Naive thymus-derived CD4-positive, alpha-beta T cell (primary cell): Measurements from ENCODE around the gene GARNL3. TPM values are rescaled to one million over a fixed set of nuclear protein-coding genes. Genes with fewer than 3 reads are reported as not detected.

Source experiments
- ATAC-seq: fragments of 150-1000 bp; cut with Tn5 transposase; 2 replicates; pipeline ENCODE4 v1.10.0; 2021; ENCODE audit warnings: mild to moderate bottlenecking, moderate library complexity
- CTCF ChIA-PET: fragments of 350-600 bp; sonication (Branson Sonifier 250); formaldehyde crosslinking; loops from one replicate; lab custom pipeline; 2021; ENCODE audit warnings: antibody characterized with exemption; lab: Charles Lee
- POLR2A ChIA-PET: fragments of 350-600 bp; sonication (Branson Sonifier 250); formaldehyde crosslinking; loops from one replicate; lab custom pipeline; 2021; ENCODE audit warnings: antibody characterized with exemption, inconsistent platforms; lab: Charles Lee
- DNase-seq, 9 donors: peaks; one replicate each; pipeline versions ENCODE4 v3.0.0 to v3.0.0-alpha.2; 2020 to 2022; ENCODE audit warnings: mixed read lengths in 1 of 9
- H3K27ac ChIP-seq: one replicate; pipeline ENCODE4 v1.7.0; 2013; ENCODE audit warnings: mild to moderate bottlenecking, low read depth, low read length, moderate library complexity
- H3K27me3 ChIP-seq, 2 donors: one replicate each; pipeline ENCODE4 v1.7.0; 2013; ENCODE audit warnings: low read length in 2 of 2, mild to moderate bottlenecking in 2 of 2, moderate library complexity in 2 of 2; ENCODE audit not compliant: control insufficient read depth in 2 of 2, insufficient read depth in 2 of 2
- H3K36me3 ChIP-seq, 3 experiments: 1 replicate in 2 of 3; 2 replicates in 1 of 3; pipeline ENCODE4 v1.7.0; 2013; ENCODE audit warnings: low read length in 3 of 3, mild to moderate bottlenecking in 3 of 3, moderate library complexity in 1 of 3; ENCODE audit not compliant: insufficient read depth in 3 of 3, control insufficient read depth in 2 of 3
- H3K4me1 ChIP-seq, 2 donors: one replicate each; pipeline ENCODE4 v1.7.0; 2013; ENCODE audit warnings: low read length in 2 of 2, mild to moderate bottlenecking in 2 of 2, moderate library complexity in 1 of 2; ENCODE audit not compliant: control insufficient read depth in 2 of 2, insufficient read depth in 2 of 2
- H3K4me3 ChIP-seq: 2 replicates; pipeline ENCODE4 v1.7.0; 2013; ENCODE audit warnings: mild to moderate bottlenecking, low read length
- H3K9me3 ChIP-seq, 3 experiments: 1 replicate in 2 of 3; 2 replicates in 1 of 3; pipeline ENCODE4 v1.7.0; 2013; ENCODE audit warnings: low read length in 3 of 3; ENCODE audit not compliant: control insufficient read depth in 2 of 3
- H3K27ac Mint-ChIP-seq, 9 donors: one replicate each; pipeline ENCODE4 v1.8.0; 2020 to 2022; ENCODE audit warnings: mixed read lengths in 9 of 9, mild to moderate bottlenecking in 8 of 9, moderate library complexity in 5 of 9, inconsistent platforms in 2 of 9
- H3K27me3 Mint-ChIP-seq, 5 donors: one replicate each; pipeline ENCODE4 v1.8.0; 2021 to 2022; ENCODE audit warnings: mixed read lengths in 5 of 5, mild to moderate bottlenecking in 1 of 5
- H3K36me3 Mint-ChIP-seq, 5 donors: one replicate each; pipeline ENCODE4 v1.8.0; 2020 to 2022; ENCODE audit warnings: mixed read lengths in 5 of 5, mild to moderate bottlenecking in 3 of 5, inconsistent platforms in 1 of 5
- H3K4me1 Mint-ChIP-seq, 7 donors: one replicate each; pipeline ENCODE4 v1.8.0; 2020 to 2022; ENCODE audit warnings: mixed read lengths in 7 of 7, mild to moderate bottlenecking in 3 of 7, inconsistent platforms in 1 of 7
- H3K4me3 Mint-ChIP-seq, 10 donors: one replicate each; pipeline ENCODE4 v1.8.0; 2020 to 2022; ENCODE audit warnings: mild to moderate bottlenecking in 10 of 10, mixed read lengths in 10 of 10, moderate library complexity in 6 of 10, inconsistent platforms in 2 of 10
- H3K9me3 Mint-ChIP-seq, 11 donors: one replicate each; pipeline ENCODE4 v1.8.0; 2020 to 2022; ENCODE audit warnings: mixed read lengths in 11 of 11, mild to moderate bottlenecking in 4 of 11, inconsistent platforms in 1 of 11, moderate library complexity in 1 of 11
- intact Hi-C, 2 donors: fragments of 100-400 bp; cut with micrococcal nuclease; formaldehyde crosslinking; loops; one replicate each; pipeline ENCODE4 v1.15.1; 2023
- polyA plus RNA-seq, 2 donors: library from polyadenylated mRNA; unstranded; fragments of 300-500 nt; fragmentation: Illumina TruSeq; gene quantifications; one replicate each; pipeline ENCODE4 v1.2.3, GENCODE V29; 2021
- total RNA-seq, 6 experiments: library from RNA in 5 of 6; stranded (reverse) in 5 of 6; gene quantifications; 1 replicate in 5 of 6; 2 replicates in 1 of 6; pipeline ENCODE4 v1.2.3 and lab custom pipeline; 2021 to 2026

GARNL3 gene
- total and polyA plus RNA-seq, 7 experiments from 2014 or later = 0.85 to 4.1 (median 2.6) TPM; not detected in 1

GRCh38 chr9:127356906-127357305 lies 92.3 kb downstream of the GARNL3 start:
- Histone ChIP-seq H3K36me3 (no peaks in the 10 kb centered on the region), H3K27ac (no peak overlapping the region), H3K4me1 (no peaks in the 10 kb centered on the region), H3K9me3 (no peaks in the 10 kb centered on the region), H3K27me3 (peaks cover 0 to 3% of the 10 kb centered on the region in 2 donors), H3K4me3 (no peak overlapping the region)
- POLR2A ChIA-PET = no interaction called here
- H3K36me3 Mint-ChIP-seq = peaks cover 0 to 22% (median 0%) of the 10 kb centered on the region in 5 donors
- peak in 1 of 9 donors; percentile 13 for DNase-seq
- H3K4me1 Mint-ChIP-seq = peaks cover 0 to 8% (median 0%) of the 10 kb centered on the region in 7 donors
- H3K27ac Mint-ChIP-seq = no peak overlapping the region
- peaks cover 30 to 68% (median 55%) of the 10 kb centered on the region in 5 donors for H3K27me3 Mint-ChIP-seq
- CTCF ChIA-PET = interaction anchor here (0.9 kb wide), 1 partner anchor 12 kb away, joined by 3 read pairs; no protein-coding TSS in a partner anchor
- no peaks in the 10 kb centered on the region for H3K9me3 Mint-ChIP-seq
- intact Hi-C loops = no loop called here
- no peak overlapping the region for H3K4me3 Mint-ChIP-seq
- ATAC-seq = no peak

DNA sequence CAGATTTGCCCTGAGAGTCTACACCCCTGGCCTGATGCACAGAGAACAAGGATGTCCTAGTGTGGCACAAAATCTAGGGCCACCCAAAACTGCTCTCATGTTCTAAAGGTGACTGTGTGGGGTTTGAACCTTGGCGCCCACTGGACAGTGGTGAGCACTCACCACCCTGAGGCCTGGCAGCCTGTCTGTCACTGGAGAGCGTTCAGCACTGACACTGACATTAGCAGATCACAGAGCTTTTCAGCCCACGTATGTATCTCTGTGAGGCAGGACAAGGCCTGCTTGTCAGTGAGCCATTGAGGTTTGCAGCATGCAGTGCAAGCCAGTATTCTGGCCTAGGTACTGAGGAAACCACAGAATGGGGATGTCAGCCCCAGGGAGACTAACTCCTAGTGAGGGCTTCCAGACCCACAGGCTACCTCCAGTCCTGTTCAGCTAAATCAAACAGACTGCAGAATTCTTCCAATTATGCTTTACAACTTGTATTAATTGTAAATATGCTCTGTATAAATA lies 93.5 kb downstream of the GARNL3 start:
- ATAC-seq (no peak), DNase-seq (peak in 1 of 9 donors; percentile 7)
- Histone ChIP-seq H3K27ac (no peak overlapping the region), H3K9me3 (no peaks in the 10 kb centered on the region), H3K27me3 (peaks cover 0 to 3% of the 10 kb centered on the region in 2 donors), H3K4me1 (no peaks in the 10 kb centered on the region), H3K4me3 (no peak overlapping the region), H3K36me3 (no peaks in the 10 kb centered on the region)
- Mint-ChIP-seq H3K4me1 (peaks cover 0 to 8% (median 0%) of the 10 kb centered on the region in 7 donors), H3K9me3 (no peaks in the 10 kb centered on the region), H3K27ac (no peak overlapping the region), H3K4me3 (no peak overlapping the region), H3K27me3 (peaks cover 30 to 65% (median 54%) of the 10 kb centered on the region in 5 donors), H3K36me3 (peaks cover 0 to 25% (median 0%) of the 10 kb centered on the region in 5 donors)
- POLR2A ChIA-PET = no interaction called here
- intact Hi-C loops = no loop called here
- CTCF ChIA-PET = no interaction called here

DNA sequence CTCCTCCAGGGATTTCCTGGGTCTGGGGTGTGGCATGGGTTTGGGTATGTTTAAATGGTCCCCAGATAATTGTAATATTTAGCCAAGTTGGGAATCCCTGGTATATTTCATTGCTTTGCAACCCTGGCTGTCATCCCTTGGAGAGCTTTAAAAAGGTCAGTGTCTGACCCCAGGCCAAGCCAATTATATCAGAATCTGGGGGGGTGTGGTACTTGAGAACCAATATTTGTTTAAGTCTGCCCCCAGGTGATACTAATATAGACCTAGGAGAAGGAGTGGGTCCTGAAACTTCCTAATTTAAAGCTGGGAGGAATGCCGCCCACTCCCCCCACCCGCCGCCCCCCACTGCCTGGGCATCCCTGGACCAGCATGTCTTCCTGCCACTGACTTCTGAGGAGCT lies 94.2 kb downstream of the GARNL3 start:
- peaks cover 34 to 65% (median 52%) of the 10 kb centered on the region in 5 donors for H3K27me3 Mint-ChIP-seq
- Histone ChIP-seq H3K9me3 (no peaks in the 10 kb centered on the region), H3K4me3 (no peak overlapping the region), H3K4me1 (no peaks in the 10 kb centered on the region), H3K27ac (no peak overlapping the region), H3K27me3 (peaks cover 0 to 4% of the 10 kb centered on the region in 2 donors), H3K36me3 (no peaks in the 10 kb centered on the region)
- peaks cover 0 to 8% (median 0%) of the 10 kb centered on the region in 7 donors for H3K4me1 Mint-ChIP-seq
- H3K27ac Mint-ChIP-seq = no peak overlapping the region
- ChIA-PET POLR2A (no interaction called here), CTCF (interaction anchor here (0.5 kb wide), 1 partner anchor 430 kb away, joined by 4 read pairs; no protein-coding TSS in a partner anchor)
- DNase-seq = no peak
- H3K9me3 Mint-ChIP-seq = no peaks in the 10 kb centered on the region
- peaks cover 0 to 25% (median 4%) of the 10 kb centered on the region in 5 donors for H3K36me3 Mint-ChIP-seq
- ATAC-seq = no peak
- intact Hi-C loops = no loop called here
- H3K4me3 Mint-ChIP-seq = no peak overlapping the region

GRCh38 chr9:127360250-127360649 lies 95.7 kb downstream of the GARNL3 start:
- Histone ChIP-seq H3K27ac (no peak overlapping the region), H3K27me3 (peaks cover 0 to 4% of the 10 kb centered on the region in 2 donors), H3K4me1 (no peaks in the 10 kb centered on the region), H3K36me3 (no peaks in the 10 kb centered on the region), H3K9me3 (no peaks in the 10 kb centered on the region), H3K4me3 (no peak overlapping the region)
- peaks cover 0 to 22% (median 4%) of the 10 kb centered on the region in 5 donors for H3K36me3 Mint-ChIP-seq
- intact Hi-C loops = no loop called here
- peaks cover 21 to 63% (median 41%) of the 10 kb centered on the region in 5 donors for H3K27me3 Mint-ChIP-seq
- ChIA-PET POLR2A (interaction anchor here (0.6 kb wide), 1 partner anchor 55 kb away, joined by 3 read pairs; no protein-coding TSS in a partner anchor), CTCF (interaction anchor here (0.8 kb wide), 1 partner anchor 37 kb away, joined by 3 read pairs; the partner anchor contains the start of gene SLC2A8)
- H3K9me3 Mint-ChIP-seq = no peaks in the 10 kb centered on the region
- H3K4me3 Mint-ChIP-seq = no peak overlapping the region
- peak in 1 of 9 donors; percentile 0 for DNase-seq
- H3K4me1 Mint-ChIP-seq = peaks cover 0 to 8% (median 0%) of the 10 kb centered on the region in 7 donors
- H3K27ac Mint-ChIP-seq = no peak overlapping the region
- ATAC-seq = no peak

- Histone ChIP-seq H3K27me3 (peaks cover 0 to 4% of the 10 kb centered on the region in 2 donors), H3K27ac (no peak overlapping the region), H3K4me1 (no peaks in the 10 kb centered on the region), H3K36me3 (no peaks in the 10 kb centered on the region), H3K9me3 (no peaks in the 10 kb centered on the region), H3K4me3 (no peak overlapping the region)
- ATAC-seq (no peak), DNase-seq (peak in 1 of 9 donors; percentile 16)
- POLR2A ChIA-PET = interaction anchor here (0.6 kb wide), 1 partner anchor 56 kb away, joined by 3 read pairs; no protein-coding TSS in a partner anchor
- intact Hi-C loops = no loop called here
- H3K27me3 Mint-ChIP-seq = peaks cover 15 to 60% (median 36%) of the 10 kb centered on the region in 5 donors
- H3K9me3 Mint-ChIP-seq = no peaks in the 10 kb centered on the region
- CTCF ChIA-PET = interaction anchor here (0.8 kb wide), 1 partner anchor 36 kb away, joined by 3 read pairs; the partner anchor contains the start of gene SLC2A8
- peaks cover 0 to 8% (median 0%) of the 10 kb centered on the region in 7 donors for H3K4me1 Mint-ChIP-seq
- H3K4me3 Mint-ChIP-seq = no peak overlapping the region
- peaks cover 0 to 16% (median 4%) of the 10 kb centered on the region in 5 donors for H3K36me3 Mint-ChIP-seq
- H3K27ac Mint-ChIP-seq = no peak overlapping the region
Measured at GRCh38 chr9:127360829-127361228, 96.3 kb downstream of the GARNL3 start.

- ChIA-PET CTCF (interaction anchor here (0.9 kb wide), 1 partner anchor 28 kb away, joined by 5 read pairs; no protein-coding TSS in a partner anchor), POLR2A (no interaction called here)
- H3K4me3 Mint-ChIP-seq = no peak overlapping the region
- peaks cover 0 to 8% (median 0%) of the 10 kb centered on the region in 7 donors for H3K4me1 Mint-ChIP-seq
- H3K27me3 Mint-ChIP-seq = peaks cover 16 to 57% (median 35%) of the 10 kb centered on the region in 5 donors
- H3K27ac ChIP-seq = no peak overlapping the region
- H3K9me3 ChIP-seq = no peaks in the 10 kb centered on the region
- H3K36me3 ChIP-seq = no peaks in the 10 kb centered on the region
- DNase-seq (peak in 1 of 9 donors; percentile 14), ATAC-seq (peak; percentile 36)
- H3K36me3 Mint-ChIP-seq = peaks cover 0 to 12% (median 3%) of the 10 kb centered on the region in 5 donors
- peaks cover 0 to 4% of the 10 kb centered on the region in 2 donors for H3K27me3 ChIP-seq
- H3K4me3 ChIP-seq = no peak overlapping the region
- H3K4me1 ChIP-seq = no peaks in the 10 kb centered on the region
- intact Hi-C loops = no loop called here
- H3K27ac Mint-ChIP-seq = no peak overlapping the region
- no peaks in the 10 kb centered on the region for H3K9me3 Mint-ChIP-seq
Measured at GRCh38 chr9:127361561-127361960, 97.0 kb downstream of the GARNL3 start.
